GM12864 (cell line): ENCODE measurements around the gene TEX22.

Experiments used
- DNase-seq: peaks from one replicate; pipeline ENCODE4 v3.0.0-alpha.2; 2011; ENCODE audit warnings: low read depth
- H3K4me3 ChIP-seq: 2 replicates; pipeline ENCODE4 v1.5.1; 2011; ENCODE audit warnings: mild to moderate bottlenecking, low read depth, low read length, control low read depth
- CTCF ChIP-seq: IDR thresholded peaks from 2 replicates; pipeline ENCODE4 v1.5.1; 2011; ENCODE audit warnings: low read depth, mild to moderate bottlenecking, moderate library complexity, low read length, control low read depth, inconsistent platforms; ENCODE audit errors: missing control alignments

The TEX22 gene

GRCh38 chr14:105430042-105430441 lies 31.7 kb downstream of the TEX22 start:
- H3K4me3 ChIP-seq: no peak overlapping the region
- no peak for TF ChIP-seq CTCF
- no peak for DNase-seq

- no peak for DNase-seq
- TF ChIP-seq CTCF: no peak
Observed at GRCh38 chr14:105430565-105430964, 32.2 kb downstream of the TEX22 start.

GRCh38 chr14:105431256-105431655 lies 32.9 kb downstream of the TEX22 start:
- no peak overlapping the region for H3K4me3 ChIP-seq
- DNase-seq: no peak
- no peak for TF ChIP-seq CTCF

More at GRCh38 chr14:105430565-105430964, 32.2 kb downstream of the TEX22 start:
- H3K4me3 ChIP-seq: no peak overlapping the region

GRCh38 chr14:105432657-105433056 lies 34.3 kb downstream of the TEX22 start:
- TF ChIP-seq CTCF: no peak
- no peak for DNase-seq
- no peak overlapping the region for H3K4me3 ChIP-seq

GRCh38 chr14:105433161-105433605 lies 34.8 kb downstream of the TEX22 start:
- no peak for DNase-seq
- H3K4me3 ChIP-seq: no peak overlapping the region
- TF ChIP-seq CTCF: no peak

- no peak overlapping the region for H3K4me3 ChIP-seq
- DNase-seq: no peak
- TF ChIP-seq CTCF: no peak
Observed at GRCh38 chr14:105436402-105436801, 38.1 kb downstream of the TEX22 start.

GRCh38 chr14:105436891-105437722 lies 38.8 kb downstream of the TEX22 start:
- no peak for TF ChIP-seq CTCF
- DNase-seq: no peak
- no peak overlapping the region for H3K4me3 ChIP-seq
